Parathyroid adenoma (tissue), 2 donors: ENCODE results near the gene NHLH1.

ENCODE experiments used
- H2AFZ ChIP-seq: fragments of 300-600 bp; sonication (generic); one replicate; pipeline ENCODE4 v1.7.0; 2017; ENCODE audit warnings: antibody characterized with exemption, mild to moderate bottlenecking
- H3K27ac ChIP-seq: fragments of 300-600 bp; sonication (generic); one replicate; pipeline ENCODE4 v1.7.0; 2017
- H3K27me3 ChIP-seq: fragments of 300-600 bp; sonication (generic); one replicate; pipeline ENCODE4 v1.7.0; 2017; ENCODE audit warnings: low read length; ENCODE audit not compliant: control insufficient read depth, insufficient read depth
- H3K36me3 ChIP-seq: fragments of 300-600 bp; sonication (generic); one replicate; pipeline ENCODE4 v1.7.0; 2017; ENCODE audit warnings: low read length; ENCODE audit not compliant: control insufficient read depth, insufficient read depth
- H3K4me1 ChIP-seq: fragments of 300-600 bp; sonication (generic); one replicate; pipeline ENCODE4 v1.7.0; 2017; ENCODE audit warnings: control low read depth
- H3K4me2 ChIP-seq: fragments of 300-600 bp; sonication (generic); one replicate; pipeline ENCODE4 v1.7.0; 2017; ENCODE audit warnings: low read length
- H3K4me3 ChIP-seq: fragments of 300-600 bp; sonication (generic); one replicate; pipeline ENCODE4 v1.7.0; 2017; ENCODE audit warnings: low read depth, low read length
- H3K79me2 ChIP-seq: fragments of 300-600 bp; sonication (generic); one replicate; pipeline ENCODE4 v1.7.0; 2017; ENCODE audit warnings: control low read depth
- H3K9ac ChIP-seq: fragments of 300-600 bp; sonication (generic); one replicate; pipeline ENCODE4 v1.7.0; 2017; ENCODE audit warnings: mild to moderate bottlenecking
- H3K9me3 ChIP-seq: fragments of 300-600 bp; sonication (generic); one replicate; pipeline ENCODE4 v1.7.0; 2017; ENCODE audit warnings: low read length; ENCODE audit not compliant: control insufficient read depth
- CTCF ChIP-seq: fragments of 300-600 bp; sonication (generic); IDR thresholded peaks from one replicate; pipeline ENCODE4 v1.7.0; 2017; ENCODE audit warnings: antibody characterized with exemption, mild to moderate bottlenecking
- donor health status: primary hyperparathyroidism.

NHLH1 gene

GRCh38 chr1:160366731-160367515 lies at the start of gene NHLH1:
TSS of gene NHLH1 (plus strand) at chr1:160367071. CDS start at chr1:160370732, 3,661 bp downstream.
- Histone ChIP-seq H3K4me3 (no peak within 1 kb of the TSS), H3K9ac (no peak within 1 kb of the TSS), H3K27me3 (no peaks in the 10 kb centered on the region), H3K9me3 (no peaks in the 10 kb centered on the region), H2AFZ (no peak within 1 kb of the TSS), H3K4me1 (no peaks in the 10 kb centered on the region), H3K4me2 (no peak within 1 kb of the TSS), H3K79me2 (no peaks in the 10 kb centered on the region), H3K27ac (no peak within 1 kb of the TSS), H3K36me3 (no peaks in the 10 kb centered on the region)
- no peak for TF ChIP-seq CTCF

DNA sequence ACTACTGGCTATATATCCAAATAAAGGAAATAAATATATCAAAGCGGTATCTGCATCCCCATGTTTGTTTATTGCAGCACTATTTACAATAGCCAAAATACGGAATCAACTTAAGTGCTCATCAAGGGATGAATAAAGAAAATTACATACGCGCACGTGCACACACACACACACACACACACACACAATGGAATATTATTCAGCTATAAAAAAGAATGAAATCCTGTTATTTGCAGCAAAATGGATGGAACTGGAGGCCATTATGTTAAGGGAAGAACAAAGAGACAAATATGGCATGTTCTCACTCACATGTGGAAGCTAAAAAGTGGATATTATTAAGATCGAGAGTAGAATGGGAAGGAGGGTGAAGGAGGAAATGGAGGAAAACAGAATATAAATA lies 44.0 kb upstream of the NHLH1 start:
- Histone ChIP-seq H3K36me3 (no peaks in the 10 kb centered on the region), H3K4me1 (no peaks in the 10 kb centered on the region), H3K9me3 (no peaks in the 10 kb centered on the region), H3K4me2 (no peak overlapping the region), H3K27me3 (no peaks in the 10 kb centered on the region), H3K9ac (no peak overlapping the region), H3K4me3 (no peak overlapping the region), H3K27ac (no peak overlapping the region), H3K79me2 (no peaks in the 10 kb centered on the region), H2AFZ (no peak overlapping the region)
- TF ChIP-seq CTCF = no peak

- Histone ChIP-seq H3K4me1 (no peaks in the 10 kb centered on the region), H3K27ac (no peak overlapping the region), H2AFZ (no peak overlapping the region), H3K4me3 (no peak overlapping the region), H3K9me3 (no peaks in the 10 kb centered on the region), H3K4me2 (no peak overlapping the region), H3K27me3 (no peaks in the 10 kb centered on the region), H3K79me2 (no peaks in the 10 kb centered on the region), H3K9ac (no peak overlapping the region), H3K36me3 (no peaks in the 10 kb centered on the region)
- TF ChIP-seq CTCF = no peak
Measured at GRCh38 chr1:160325252-160325651, 41.6 kb upstream of the NHLH1 start.

- H3K4me1 ChIP-seq = no peaks in the 10 kb centered on the region
- H3K27me3 ChIP-seq = no peaks in the 10 kb centered on the region
- no peak for TF ChIP-seq CTCF
- no peak overlapping the region for H3K4me2 ChIP-seq
- no peak overlapping the region for H3K9ac ChIP-seq
- no peak overlapping the region for H2AFZ ChIP-seq
- H3K79me2 ChIP-seq = no peaks in the 10 kb centered on the region
- no peak overlapping the region for H3K27ac ChIP-seq
- no peaks in the 10 kb centered on the region for H3K9me3 ChIP-seq
- H3K4me3 ChIP-seq = no peak overlapping the region
- no peaks in the 10 kb centered on the region for H3K36me3 ChIP-seq
Measured at GRCh38 chr1:160326418-160326817, 40.5 kb upstream of the NHLH1 start.

DNA sequence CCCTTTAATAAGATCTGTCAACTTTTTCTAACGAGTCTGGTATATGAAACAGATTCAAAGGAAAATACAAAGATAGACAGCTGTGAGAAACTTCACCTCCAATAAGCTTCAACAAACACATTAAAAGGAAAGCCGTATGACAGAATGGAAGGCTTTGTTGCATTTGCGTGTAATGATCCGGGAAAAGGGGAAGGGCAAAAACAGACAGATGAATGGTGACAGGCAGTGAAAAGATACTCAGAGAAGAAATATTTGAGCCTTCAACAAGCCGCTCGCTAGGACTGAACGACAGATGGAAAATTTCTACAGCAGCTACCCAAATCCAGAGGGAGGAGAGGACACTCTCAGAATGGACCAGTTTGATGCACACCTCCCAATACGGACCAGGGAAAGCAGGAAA lies 38.7 kb upstream of the NHLH1 start:
- no peaks in the 10 kb centered on the region for H3K4me1 ChIP-seq
- H3K9ac ChIP-seq = no peak overlapping the region
- H3K36me3 ChIP-seq = no peaks in the 10 kb centered on the region
- no peaks in the 10 kb centered on the region for H3K27me3 ChIP-seq
- no peak overlapping the region for H3K27ac ChIP-seq
- no peaks in the 10 kb centered on the region for H3K79me2 ChIP-seq
- TF ChIP-seq CTCF = no peak
- no peak overlapping the region for H2AFZ ChIP-seq
- H3K4me3 ChIP-seq = no peak overlapping the region
- no peak overlapping the region for H3K4me2 ChIP-seq
- no peaks in the 10 kb centered on the region for H3K9me3 ChIP-seq
